CD4-positive, alpha-beta T cell (primary cell): ENCODE results near the gene PKP4. TPM values are rescaled to one million over a fixed set of nuclear protein-coding genes. Genes with fewer than 3 reads are reported as not detected.

Source experiments
- ATAC-seq: fragments of 200-7000 bp; cut with Tn5 transposase; one replicate; pipeline ENCODE4 v1.10.0; 2022; ENCODE audit warnings: mild to moderate bottlenecking; ENCODE audit not compliant: poor library complexity
- CTCF ChIA-PET: fragments of 350-600 bp; sonication (Branson Sonifier 250); formaldehyde crosslinking; loops from one replicate; lab custom pipeline; 2021; ENCODE audit warnings: antibody characterized with exemption, inconsistent platforms; lab: Charles Lee
- POLR2A ChIA-PET: fragments of 350-600 bp; sonication (Branson Sonifier 250); formaldehyde crosslinking; loops from one replicate; lab custom pipeline; 2021; ENCODE audit warnings: antibody characterized with exemption, inconsistent platforms; lab: Charles Lee
- DNase-seq, 14 experiments: peaks; one replicate each; pipeline ENCODE4 v3.0.0-alpha.2; 2013 to 2020; ENCODE audit warnings: mixed read lengths in 2 of 14
- H3K27ac ChIP-seq, 2 donors: one replicate each; pipeline versions ENCODE4 v1.5.1 to v1.7.0; 2013; ENCODE audit warnings: low read length in 2 of 2, low read depth in 1 of 2, mild to moderate bottlenecking in 1 of 2
- H3K27me3 ChIP-seq, 2 experiments: 1 replicate in 1 of 2; 2 replicates in 1 of 2; pipeline versions ENCODE4 v1.6.1 to v1.7.0; 2013; ENCODE audit warnings: low read length in 2 of 2, control low read depth in 1 of 2, mild to moderate bottlenecking in 1 of 2, moderate library complexity in 1 of 2; ENCODE audit not compliant: insufficient read depth in 2 of 2, control insufficient read depth in 1 of 2
- H3K36me3 ChIP-seq: one replicate; pipeline ENCODE4 v1.6.1; 2013; ENCODE audit warnings: low read length, control low read depth; ENCODE audit not compliant: insufficient read depth
- H3K4me1 ChIP-seq: one replicate; pipeline ENCODE4 v1.6.1; 2013; ENCODE audit warnings: low read length, control low read depth; ENCODE audit not compliant: insufficient read depth
- H3K4me3 ChIP-seq: one replicate; pipeline ENCODE4 v1.5.1; 2013; ENCODE audit warnings: mild to moderate bottlenecking, low read length, moderate library complexity
- H3K9me3 ChIP-seq, 2 experiments: 1 replicate in 1 of 2; 2 replicates in 1 of 2; pipeline versions ENCODE4 v1.6.1 to v1.7.0; 2013; ENCODE audit warnings: low read length in 2 of 2, mild to moderate bottlenecking in 2 of 2, control low read depth in 1 of 2, moderate library complexity in 1 of 2; ENCODE audit not compliant: control insufficient read depth in 1 of 2, insufficient read depth in 1 of 2
- H3K27ac Mint-ChIP-seq: one replicate; pipeline ENCODE4 v1.8.0; 2020; ENCODE audit warnings: mixed read lengths
- H3K27me3 Mint-ChIP-seq: one replicate; pipeline ENCODE4 v1.8.0; 2021; ENCODE audit warnings: mixed read lengths
- H3K36me3 Mint-ChIP-seq: one replicate; pipeline ENCODE4 v1.8.0; 2021; ENCODE audit warnings: low read depth, mixed read lengths
- H3K4me1 Mint-ChIP-seq: one replicate; pipeline ENCODE4 v1.8.0; 2021; ENCODE audit warnings: low read depth, mixed read lengths
- H3K4me3 Mint-ChIP-seq: one replicate; pipeline ENCODE4 v1.8.0; 2020; ENCODE audit warnings: mild to moderate bottlenecking, mixed read lengths
- H3K9me3 Mint-ChIP-seq: one replicate; pipeline ENCODE4 v1.8.0; 2020; ENCODE audit warnings: mixed read lengths
- intact Hi-C, 2 experiments: fragments of 100-400 bp; cut with DNase I in 1 of 2; cut with micrococcal nuclease in 1 of 2; formaldehyde crosslinking; loops; one replicate each; pipeline versions ENCODE4 v1.15.1 to v1.9.0; 2023 to 2025; cut with DNase I, micrococcal nuclease
- total RNA-seq, 174 experiments: library from RNA in 2 of 174; stranded (reverse) in 2 of 174; gene quantifications; one replicate each; pipeline ENCODE4 v1.2.3 and lab custom pipeline; 2021 to 2026
- TF ChIP-seq, protein P1 (sequence below): fragments of 200-600 bp; IDR thresholded peaks from one replicate; pipeline ENCODE4 v1.8.0; 2022; ENCODE audit warnings: antibody characterized with exemption, mild to moderate bottlenecking

Gene PKP4
- total RNA-seq, 2 experiments from 2014 or later, result 10.8 to 14.6 TPM

DNA sequence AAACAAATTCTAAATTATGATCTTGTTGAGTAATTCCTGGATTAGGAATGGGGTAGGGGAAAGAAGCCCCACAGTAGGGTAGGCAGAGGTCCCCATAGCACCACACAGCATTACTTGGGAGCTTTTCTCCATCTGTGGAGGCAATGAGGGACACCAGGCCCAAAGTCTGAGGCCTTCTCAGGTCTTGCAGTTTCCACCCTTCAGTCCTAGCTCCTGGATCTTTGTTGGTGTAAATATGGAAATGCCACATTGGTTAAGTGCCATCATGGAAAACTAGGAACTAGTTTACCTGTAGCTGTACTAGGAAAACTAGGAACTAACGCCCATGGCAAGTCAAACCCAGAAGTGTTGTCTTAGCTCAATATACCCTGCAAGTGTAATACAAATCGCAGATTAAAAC lies 225.1 kb downstream of the PKP4 start:
- H3K4me3 ChIP-seq, result no peak overlapping the region
- peaks cover 6% of the 10 kb centered on the region for H3K36me3 ChIP-seq
- ATAC-seq (no peak), DNase-seq (no peak)
- no peaks in the 10 kb centered on the region for H3K9me3 ChIP-seq
- H3K36me3 Mint-ChIP-seq, result peaks cover 28% of the 10 kb centered on the region
- ChIA-PET CTCF (no interaction called here), POLR2A (no interaction called here)
- no peaks in the 10 kb centered on the region for H3K4me1 Mint-ChIP-seq
- H3K9me3 Mint-ChIP-seq, result no peaks in the 10 kb centered on the region
- intact Hi-C loops, result no loop called here
- no peaks in the 10 kb centered on the region for H3K4me1 ChIP-seq
- H3K4me3 Mint-ChIP-seq, result no peak overlapping the region
- H3K27me3 ChIP-seq, result no peaks in the 10 kb centered on the region
- no peaks in the 10 kb centered on the region for H3K27me3 Mint-ChIP-seq
- TF ChIP-seq, protein P1, sequence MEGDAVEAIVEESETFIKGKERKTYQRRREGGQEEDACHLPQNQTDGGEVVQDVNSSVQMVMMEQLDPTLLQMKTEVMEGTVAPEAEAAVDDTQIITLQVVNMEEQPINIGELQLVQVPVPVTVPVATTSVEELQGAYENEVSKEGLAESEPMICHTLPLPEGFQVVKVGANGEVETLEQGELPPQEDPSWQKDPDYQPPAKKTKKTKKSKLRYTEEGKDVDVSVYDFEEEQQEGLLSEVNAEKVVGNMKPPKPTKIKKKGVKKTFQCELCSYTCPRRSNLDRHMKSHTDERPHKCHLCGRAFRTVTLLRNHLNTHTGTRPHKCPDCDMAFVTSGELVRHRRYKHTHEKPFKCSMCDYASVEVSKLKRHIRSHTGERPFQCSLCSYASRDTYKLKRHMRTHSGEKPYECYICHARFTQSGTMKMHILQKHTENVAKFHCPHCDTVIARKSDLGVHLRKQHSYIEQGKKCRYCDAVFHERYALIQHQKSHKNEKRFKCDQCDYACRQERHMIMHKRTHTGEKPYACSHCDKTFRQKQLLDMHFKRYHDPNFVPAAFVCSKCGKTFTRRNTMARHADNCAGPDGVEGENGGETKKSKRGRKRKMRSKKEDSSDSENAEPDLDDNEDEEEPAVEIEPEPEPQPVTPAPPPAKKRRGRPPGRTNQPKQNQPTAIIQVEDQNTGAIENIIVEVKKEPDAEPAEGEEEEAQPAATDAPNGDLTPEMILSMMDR, result no peak
- H3K27ac Mint-ChIP-seq, result no peak overlapping the region
- no peak overlapping the region for H3K27ac ChIP-seq

DNA sequence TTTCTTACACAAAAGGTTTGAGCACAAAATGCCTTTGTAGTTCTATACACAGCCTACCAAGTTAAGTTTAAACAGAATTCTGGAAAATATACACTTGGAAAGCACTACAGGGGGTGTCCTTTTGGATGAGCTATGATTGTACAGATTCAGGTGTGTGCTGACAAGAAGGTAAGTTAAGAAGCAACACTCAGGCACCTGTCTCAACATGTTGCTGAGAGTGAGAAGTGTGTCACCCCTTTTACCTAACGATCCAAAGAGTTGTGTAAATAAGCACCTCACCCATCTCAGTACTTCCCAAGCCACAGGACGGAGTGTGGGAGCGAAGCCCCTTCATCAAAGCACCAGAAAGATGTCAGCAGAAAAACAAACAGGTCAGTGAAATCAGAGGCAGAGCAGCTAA lies 228.9 kb downstream of the PKP4 start:
- CTCF ChIA-PET, result no interaction called here
- intact Hi-C loops, result no loop called here
- H3K36me3 Mint-ChIP-seq, result peaks cover 7% of the 10 kb centered on the region

DNA sequence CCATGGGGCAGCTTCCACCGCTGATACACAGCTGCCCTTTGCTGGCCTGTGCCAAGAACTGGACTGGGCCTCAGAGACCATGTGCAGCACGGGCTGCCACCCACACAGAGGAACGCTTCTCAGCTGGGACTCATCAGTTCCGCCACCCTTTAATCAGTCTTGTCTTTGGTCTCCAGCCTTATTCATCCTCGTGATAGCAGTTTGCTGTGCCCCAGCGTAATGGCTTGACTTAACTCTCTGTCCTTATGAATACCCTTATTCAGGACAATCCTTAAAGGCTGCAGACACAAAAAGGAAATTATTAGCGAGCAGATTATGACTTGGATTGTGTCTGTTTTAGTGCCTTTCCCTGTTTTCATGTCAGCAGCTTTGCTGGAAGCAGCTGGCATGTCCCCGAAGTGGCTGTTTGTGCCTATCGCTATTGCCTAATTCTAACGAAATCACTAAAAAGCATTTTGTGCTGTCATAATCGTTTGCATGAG lies 229.5 kb downstream of the PKP4 start:
- Mint-ChIP-seq H3K27ac (no peak overlapping the region), H3K27me3 (peaks cover 6% of the 10 kb centered on the region), H3K4me3 (no peak overlapping the region), H3K4me1 (no peaks in the 10 kb centered on the region), H3K9me3 (no peaks in the 10 kb centered on the region), H3K36me3 (peaks cover 1% of the 10 kb centered on the region)
- Histone ChIP-seq H3K9me3 (no peaks in the 10 kb centered on the region), H3K4me1 (no peaks in the 10 kb centered on the region), H3K27ac (no peak overlapping the region), H3K4me3 (no peak overlapping the region), H3K36me3 (no peaks in the 10 kb centered on the region), H3K27me3 (peaks cover 0 to 3% of the 10 kb centered on the region in 2 experiments)
- ChIA-PET CTCF (no interaction called here), POLR2A (no interaction called here)
- no peak for DNase-seq
- TF ChIP-seq, protein P1, result no peak
- ATAC-seq, result no peak
- intact Hi-C loops, result no loop called here

More for the DNA sequence above, 228.9 kb downstream of the PKP4 start:
- Mint-ChIP-seq H3K9me3 (no peaks in the 10 kb centered on the region), H3K27ac (no peak overlapping the region), H3K4me3 (no peak overlapping the region), H3K27me3 (peaks cover 6% of the 10 kb centered on the region), H3K4me1 (no peaks in the 10 kb centered on the region)
- Histone ChIP-seq H3K27me3 (peaks cover 0 to 3% of the 10 kb centered on the region in 2 experiments), H3K4me3 (no peak overlapping the region), H3K27ac (no peak overlapping the region), H3K4me1 (no peaks in the 10 kb centered on the region), H3K36me3 (no peaks in the 10 kb centered on the region), H3K9me3 (no peaks in the 10 kb centered on the region)
- DNase-seq (no peak), ATAC-seq (no peak)
- TF ChIP-seq, protein P1, result no peak
- POLR2A ChIA-PET, result no interaction called here
